Activated CD8-positive, alpha-beta memory T cell treated with anti-CD3 and anti-CD28 coated beads for 36 hours (primary cell): ENCODE measurements around the gene SUV39H2. TPM values are rescaled to one million over a fixed set of nuclear protein-coding genes. Genes with fewer than 3 reads are reported as not detected.
"Not testable (repeated sequence)": the region's sequence is repeated elsewhere in the genome, so short reads cannot be mapped to it uniquely, and the experiment has no call there.

Source experiments
- CTCF ChIA-PET: fragments of 350-600 bp; sonication (Branson Sonifier 250); formaldehyde crosslinking; loops from one replicate; lab custom pipeline; 2021; ENCODE audit warnings: antibody characterized with exemption; lab: Charles Lee
- POLR2A ChIA-PET: fragments of 350-600 bp; sonication (Branson Sonifier 250); formaldehyde crosslinking; loops from one replicate; lab custom pipeline; 2021; ENCODE audit warnings: antibody characterized with exemption; lab: Charles Lee
- total RNA-seq, 2 experiments: library from RNA; stranded (reverse); gene quantifications; one replicate each; pipeline ENCODE4 v1.2.3, GENCODE V29; 2021

Gene SUV39H2
- total RNA-seq, 2 experiments from 2014 or later: 41.8 to 43.3 TPM

DNA sequence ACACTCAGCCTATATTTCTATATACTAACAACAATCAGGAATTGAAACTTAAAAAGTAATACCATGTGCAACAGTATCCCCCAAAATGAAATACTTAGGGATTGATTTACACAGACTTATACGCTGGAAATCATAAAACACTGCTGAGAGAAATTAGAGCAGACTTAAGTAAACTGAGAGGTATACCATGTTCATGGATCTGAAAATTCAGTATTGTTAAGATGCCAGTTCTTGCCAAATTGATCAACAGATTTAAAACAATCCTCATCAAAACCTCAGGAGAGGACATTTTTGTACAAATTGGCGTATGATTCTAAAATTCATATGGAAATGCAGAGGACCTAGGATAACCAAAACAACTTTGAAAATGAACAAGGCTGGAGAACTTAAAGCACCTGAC, 37.9 kb downstream of the SUV39H2 start:
- CTCF ChIA-PET: no interaction called here
- POLR2A ChIA-PET: no interaction called here

- CTCF ChIA-PET: no interaction called here
- POLR2A ChIA-PET: no interaction called here
These were observed 39.2 kb downstream of the SUV39H2 start for GRCh38 chr10:14917827-14918226.

GRCh38 chr10:14918964-14919363, 40.3 kb downstream of the SUV39H2 start:
- POLR2A ChIA-PET: no interaction called here
- CTCF ChIA-PET: no interaction called here

GRCh38 chr10:14924013-14924412, 45.3 kb downstream of the SUV39H2 start:
- ChIA-PET CTCF (no interaction called here), POLR2A (no interaction called here)

GRCh38 chr10:14925268-14925667, 46.6 kb downstream of the SUV39H2 start:
- CTCF ChIA-PET: no interaction called here
- POLR2A ChIA-PET: no interaction called here

GRCh38 chr10:14926061-14926470, 47.4 kb downstream of the SUV39H2 start:
- ChIA-PET CTCF (no interaction called here), POLR2A (no interaction called here)

- CTCF ChIA-PET: no interaction called here
These were observed 48.2 kb downstream of the SUV39H2 start for GRCh38 chr10:14926722-14927416.

GRCh38 chr10:14930610-14931009, 51.9 kb downstream of the SUV39H2 start:
- POLR2A ChIA-PET: no interaction called here
- CTCF ChIA-PET: no interaction called here

More at GRCh38 chr10:14926722-14927416, 48.2 kb downstream of the SUV39H2 start:
- POLR2A ChIA-PET: no interaction called here

DNA sequence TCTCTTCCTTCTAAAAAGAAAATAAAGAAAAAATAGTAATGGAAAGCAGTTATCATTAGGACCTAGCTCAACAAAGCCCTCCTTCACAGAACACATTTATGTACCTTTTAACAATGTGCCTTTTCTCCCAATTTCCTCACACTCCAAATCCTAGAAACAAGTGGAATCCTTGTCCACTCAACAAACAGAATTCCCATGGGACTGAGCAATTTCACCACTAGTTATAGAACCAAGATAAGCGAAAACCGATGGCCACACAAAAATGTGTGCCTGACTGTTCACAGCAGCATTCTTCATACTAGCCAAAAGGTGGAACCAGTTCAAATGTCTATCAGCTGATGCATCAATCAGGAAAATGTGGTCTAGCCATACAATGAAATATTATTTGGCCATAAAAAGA, 57.9 kb downstream of the SUV39H2 start:
- POLR2A ChIA-PET: no interaction called here
- CTCF ChIA-PET: no interaction called here

GRCh38 chr10:14938971-14939370, 60.3 kb downstream of the SUV39H2 start:
- CTCF ChIA-PET, POLR2A ChIA-PET: not testable (repeated sequence)

DNA sequence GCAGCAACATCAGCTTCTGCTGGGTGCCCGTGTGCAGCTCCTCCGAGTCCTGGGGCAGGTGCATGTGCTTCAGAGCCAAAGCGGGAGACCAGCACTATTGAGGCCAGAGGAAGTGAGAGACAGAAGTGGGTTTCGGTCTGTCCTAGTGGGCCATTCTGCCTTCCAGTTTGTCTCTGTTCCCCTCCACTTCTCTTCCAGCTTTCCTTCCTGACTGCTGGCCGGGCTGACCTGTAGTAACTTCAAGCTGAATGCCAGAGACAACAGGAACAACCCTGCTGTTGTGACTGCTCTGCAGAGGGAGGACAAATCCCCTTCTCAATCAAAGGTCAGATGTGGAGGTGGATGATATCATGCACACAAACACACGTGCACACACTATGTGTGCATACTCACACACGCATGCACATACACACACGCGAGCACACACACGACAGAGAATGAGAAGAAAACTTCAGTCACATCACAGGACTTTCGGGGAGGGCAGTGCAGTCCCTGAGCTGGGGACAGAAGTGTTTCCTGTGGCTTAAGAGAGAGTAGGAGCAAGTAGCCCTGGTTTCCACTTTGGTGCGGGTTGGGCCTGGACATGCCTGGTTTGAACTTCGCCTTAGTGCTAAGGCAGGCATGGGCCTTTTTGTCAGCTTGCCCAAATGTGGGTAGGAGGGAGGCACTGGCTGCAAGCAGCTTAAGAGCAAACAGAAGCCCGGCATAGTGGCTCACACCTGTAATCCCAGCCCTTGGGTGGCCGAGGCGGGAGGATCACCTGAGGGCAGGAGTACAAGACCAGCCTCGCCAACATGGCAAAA, 63.7 kb downstream of the SUV39H2 start:
- CTCF ChIA-PET: not testable (repeated sequence)

GRCh38 chr10:14942950-14943338, 64.3 kb downstream of the SUV39H2 start:
- CTCF ChIA-PET, POLR2A ChIA-PET: not testable (repeated sequence)

More for the DNA sequence above, 63.7 kb downstream of the SUV39H2 start:
- POLR2A ChIA-PET: not testable (repeated sequence)

- CTCF ChIA-PET: interaction anchor here (0.7 kb wide), 1 partner anchor 396 kb away, joined by 3 read pairs; no protein-coding TSS in a partner anchor
- POLR2A ChIA-PET: no interaction called here
These were observed 66.4 kb downstream of the SUV39H2 start for GRCh38 chr10:14945108-14945507.

DNA sequence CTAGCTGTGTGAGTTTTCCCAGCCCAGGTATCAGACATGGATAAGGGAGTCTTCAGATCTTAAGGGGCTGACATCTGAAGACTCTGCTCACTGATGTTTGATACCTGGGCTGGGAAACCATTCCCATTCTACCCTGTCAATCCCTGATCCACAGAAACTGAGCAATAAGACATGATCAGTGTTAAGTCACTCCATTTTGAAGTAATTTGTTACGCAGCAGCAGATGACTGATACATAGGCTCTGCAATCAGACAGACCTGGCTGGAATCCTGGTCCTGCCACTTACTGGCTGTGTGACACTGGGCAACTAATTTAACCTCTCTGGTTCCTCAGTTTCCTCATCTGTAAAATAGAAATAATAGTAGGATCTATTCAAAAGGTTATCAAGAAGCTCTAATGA, 68.6 kb downstream of the SUV39H2 start:
- ChIA-PET CTCF (no interaction called here), POLR2A (no interaction called here)

DNA sequence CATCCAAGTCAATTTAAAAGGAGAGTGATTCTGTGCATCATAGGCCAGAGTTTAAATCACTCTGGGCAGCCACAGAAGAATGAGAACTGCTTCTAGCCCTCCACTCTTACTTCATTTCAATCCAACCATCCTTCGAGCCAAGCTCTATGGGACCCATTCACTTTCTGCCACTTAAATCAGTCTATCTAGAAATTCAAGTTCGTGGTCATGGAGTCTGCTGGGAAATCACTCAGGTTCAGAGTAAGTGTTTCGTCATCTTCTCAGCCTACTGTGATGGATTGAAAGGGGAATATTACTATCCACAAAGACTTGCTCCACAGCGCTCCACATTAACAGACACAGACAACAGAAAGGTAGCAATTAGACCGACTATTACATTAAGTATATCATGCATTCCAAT, 70.6 kb downstream of the SUV39H2 start:
- POLR2A ChIA-PET: no interaction called here
- CTCF ChIA-PET: no interaction called here

DNA sequence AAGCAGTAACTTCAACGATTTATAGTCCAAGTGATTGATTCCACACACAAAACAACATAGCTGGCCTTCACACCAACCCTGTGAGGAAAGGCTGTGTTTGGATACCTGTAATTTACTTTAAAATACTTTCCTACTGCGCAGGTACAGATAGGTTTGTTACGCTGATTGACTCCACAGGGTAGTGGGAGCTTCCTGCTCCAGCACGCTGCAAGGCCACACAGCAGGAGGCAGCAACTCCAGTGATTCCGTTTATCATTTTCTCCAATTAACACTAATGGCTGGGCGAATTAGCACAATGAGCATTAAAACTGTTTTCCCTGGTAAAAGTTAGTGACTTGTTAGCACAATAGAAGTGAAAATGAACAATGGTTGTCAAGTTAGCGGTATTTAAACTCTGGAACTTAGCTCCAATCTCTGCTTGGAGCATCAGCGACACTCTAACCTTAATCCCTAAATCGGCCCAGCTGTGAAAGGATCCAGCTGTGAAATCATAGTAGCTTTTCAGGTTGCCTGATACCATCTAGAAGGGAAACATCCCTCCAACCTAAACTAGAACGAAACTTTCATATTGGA, 74.3 kb downstream of the SUV39H2 start:
- CTCF ChIA-PET: interaction anchor here (0.7 to 1.2 kb wide), 5 partner anchors 9 to 416 kb away, joined by 3 to 4 read pairs (median 4); partner anchors contain the start of genes CDNF, HSPA14 and MSANTD7
- POLR2A ChIA-PET: interaction anchor here (1.0 to 2.6 kb wide), 6 partner anchors 72 to 768 kb away, joined by 3 to 24 read pairs (median 4); partner anchors contain the start of genes CDNF, HSPA14, MSANTD7 and SUV39H2

- ChIA-PET POLR2A (interaction anchor here (1.0 to 2.6 kb wide), 6 partner anchors 72 to 768 kb away, joined by 3 to 24 read pairs (median 4); partner anchors contain the start of genes CDNF, HSPA14, MSANTD7 and SUV39H2), CTCF (interaction anchor here (0.7 to 1.2 kb wide), 5 partner anchors 8 to 417 kb away, joined by 3 to 4 read pairs (median 3); partner anchors contain the start of genes CDNF, HSPA14 and MSANTD7)
These were observed 74.8 kb downstream of the SUV39H2 start for GRCh38 chr10:14953424-14954000.
